Measurements from ENCODE around the gene CLDN5.

CLDN5 gene

GRCh38 chr22:19478901-19479354, 45.3 kb downstream of the CLDN5 start, which contains the start of gene UFD1 (continued):
- TF ChIP-seq ZNF513 (tag by site-specific recombination; IDR thresholded peaks at IDR 0.05) (0 out of 2 replicates have a peak, but pooled peaks have one; percentile 13), BCL11B (tag by site-specific recombination; IDR thresholded peaks at IDR 0.05; ENCODE audit: low read depth) (no peak), SETDB1 (IDR thresholded peaks at IDR 0.05; ENCODE audit: insufficient read length, low read length) (no peak), ZNF423 (tag by site-specific recombination; IDR thresholded peaks at IDR 0.05) (no peak), ZNF394 (tag by site-specific recombination; IDR thresholded peaks at IDR 0.05; ENCODE audit: borderline replicate concordance) (no peak), MZF1 (tag by site-specific recombination; IDR thresholded peaks at IDR 0.05; ENCODE audit: borderline replicate concordance) (no peak), REPIN1 (tag by site-specific recombination; IDR thresholded peaks at IDR 0.05; ENCODE audit: low read depth) (no peak), ZNF433 (tag by site-specific recombination; IDR thresholded peaks at IDR 0.05; ENCODE audit: low read depth) (no peak), ZNF571 (tag by site-specific recombination; IDR thresholded peaks at IDR 0.05) (no peak), REST (tag by site-specific recombination; IDR thresholded peaks at IDR 0.05) (no peak), KLF1 (tag by site-specific recombination; IDR thresholded peaks at IDR 0.05) (peak; percentile 32; the same call in 1 of the 2 replicates), ZNF341 (tag by site-specific recombination; IDR thresholded peaks at IDR 0.05; ENCODE audit: low read depth) (peak; percentile 80), ZNF184 (tag by site-specific recombination; IDR thresholded peaks at IDR 0.05) (no peak), ZNF776 (tag by site-specific recombination; IDR thresholded peaks at IDR 0.05; ENCODE audit: borderline replicate concordance) (no peak), ZNF221 (tag by site-specific recombination; IDR thresholded peaks at IDR 0.05; ENCODE audit: borderline replicate concordance) (no peak), ZNF544 (tag by site-specific recombination; IDR thresholded peaks at IDR 0.05) (no peak), BCL11A (tag by site-specific recombination; IDR thresholded peaks at IDR 0.05; ENCODE audit: low read depth) (no peak), ZNF426 (tag by site-specific recombination; IDR thresholded peaks at IDR 0.05) (no peak), ZNF610 (tag by site-specific recombination; IDR thresholded peaks at IDR 0.05; ENCODE audit: borderline replicate concordance) (peak; percentile 66; the same call in 1 of the 2 replicates), ZNF155 (tag by site-specific recombination; IDR thresholded peaks at IDR 0.05) (no peak)
- TF ChIP-seq, protein P1, sequence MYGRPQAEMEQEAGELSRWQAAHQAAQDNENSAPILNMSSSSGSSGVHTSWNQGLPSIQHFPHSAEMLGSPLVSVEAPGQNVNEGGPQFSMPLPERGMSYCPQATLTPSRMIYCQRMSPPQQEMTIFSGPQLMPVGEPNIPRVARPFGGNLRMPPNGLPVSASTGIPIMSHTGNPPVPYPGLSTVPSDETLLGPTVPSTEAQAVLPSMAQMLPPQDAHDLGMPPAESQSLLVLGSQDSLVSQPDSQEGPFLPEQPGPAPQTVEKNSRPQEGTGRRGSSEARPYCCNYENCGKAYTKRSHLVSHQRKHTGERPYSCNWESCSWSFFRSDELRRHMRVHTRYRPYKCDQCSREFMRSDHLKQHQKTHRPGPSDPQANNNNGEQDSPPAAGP (tag by site-specific recombination; IDR thresholded peaks at IDR 0.05) = 0 out of 2 replicates have a peak, but pooled peaks have one; percentile 59
- TF ChIP-seq, protein P2, sequence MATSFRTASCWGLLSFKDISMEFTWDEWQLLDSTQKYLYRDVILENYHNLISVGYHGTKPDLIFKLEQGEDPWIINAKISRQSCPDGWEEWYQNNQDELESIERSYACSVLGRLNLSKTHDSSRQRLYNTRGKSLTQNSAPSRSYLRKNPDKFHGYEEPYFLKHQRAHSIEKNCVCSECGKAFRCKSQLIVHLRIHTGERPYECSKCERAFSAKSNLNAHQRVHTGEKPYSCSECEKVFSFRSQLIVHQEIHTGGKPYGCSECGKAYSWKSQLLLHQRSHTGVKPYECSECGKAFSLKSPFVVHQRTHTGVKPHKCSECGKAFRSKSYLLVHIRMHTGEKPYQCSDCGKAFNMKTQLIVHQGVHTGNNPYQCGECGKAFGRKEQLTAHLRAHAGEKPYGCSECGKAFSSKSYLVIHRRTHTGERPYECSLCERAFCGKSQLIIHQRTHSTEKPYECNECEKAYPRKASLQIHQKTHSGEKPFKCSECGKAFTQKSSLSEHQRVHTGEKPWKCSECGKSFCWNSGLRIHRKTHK (tag by site-specific recombination; IDR thresholded peaks at IDR 0.05) = no peak
- TF ChIP-seq, protein P3, sequence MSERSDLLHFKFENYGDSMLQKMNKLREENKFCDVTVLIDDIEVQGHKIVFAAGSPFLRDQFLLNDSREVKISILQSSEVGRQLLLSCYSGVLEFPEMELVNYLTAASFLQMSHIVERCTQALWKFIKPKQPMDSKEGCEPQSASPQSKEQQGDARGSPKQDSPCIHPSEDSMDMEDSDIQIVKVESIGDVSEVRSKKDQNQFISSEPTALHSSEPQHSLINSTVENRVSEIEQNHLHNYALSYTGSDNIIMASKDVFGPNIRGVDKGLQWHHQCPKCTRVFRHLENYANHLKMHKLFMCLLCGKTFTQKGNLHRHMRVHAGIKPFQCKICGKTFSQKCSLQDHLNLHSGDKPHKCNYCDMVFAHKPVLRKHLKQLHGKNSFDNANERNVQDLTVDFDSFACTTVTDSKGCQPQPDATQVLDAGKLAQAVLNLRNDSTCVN (tag by site-specific recombination; optimal IDR thresholded peaks at IDR 0.05) = no peak
- TF ChIP-seq, protein P4, sequence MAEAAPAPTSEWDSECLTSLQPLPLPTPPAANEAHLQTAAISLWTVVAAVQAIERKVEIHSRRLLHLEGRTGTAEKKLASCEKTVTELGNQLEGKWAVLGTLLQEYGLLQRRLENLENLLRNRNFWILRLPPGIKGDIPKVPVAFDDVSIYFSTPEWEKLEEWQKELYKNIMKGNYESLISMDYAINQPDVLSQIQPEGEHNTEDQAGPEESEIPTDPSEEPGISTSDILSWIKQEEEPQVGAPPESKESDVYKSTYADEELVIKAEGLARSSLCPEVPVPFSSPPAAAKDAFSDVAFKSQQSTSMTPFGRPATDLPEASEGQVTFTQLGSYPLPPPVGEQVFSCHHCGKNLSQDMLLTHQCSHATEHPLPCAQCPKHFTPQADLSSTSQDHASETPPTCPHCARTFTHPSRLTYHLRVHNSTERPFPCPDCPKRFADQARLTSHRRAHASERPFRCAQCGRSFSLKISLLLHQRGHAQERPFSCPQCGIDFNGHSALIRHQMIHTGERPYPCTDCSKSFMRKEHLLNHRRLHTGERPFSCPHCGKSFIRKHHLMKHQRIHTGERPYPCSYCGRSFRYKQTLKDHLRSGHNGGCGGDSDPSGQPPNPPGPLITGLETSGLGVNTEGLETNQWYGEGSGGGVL (tag by site-specific recombination; IDR thresholded peaks at IDR 0.05) = no peak
- TF ChIP-seq, protein P5, sequence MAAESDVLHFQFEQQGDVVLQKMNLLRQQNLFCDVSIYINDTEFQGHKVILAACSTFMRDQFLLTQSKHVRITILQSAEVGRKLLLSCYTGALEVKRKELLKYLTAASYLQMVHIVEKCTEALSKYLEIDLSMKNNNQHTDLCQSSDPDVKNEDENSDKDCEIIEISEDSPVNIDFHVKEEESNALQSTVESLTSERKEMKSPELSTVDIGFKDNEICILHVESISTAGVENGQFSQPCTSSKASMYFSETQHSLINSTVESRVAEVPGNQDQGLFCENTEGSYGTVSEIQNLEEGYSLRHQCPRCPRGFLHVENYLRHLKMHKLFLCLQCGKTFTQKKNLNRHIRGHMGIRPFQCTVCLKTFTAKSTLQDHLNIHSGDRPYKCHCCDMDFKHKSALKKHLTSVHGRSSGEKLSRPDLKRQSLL (tag by site-specific recombination; IDR thresholded peaks at IDR 0.05) = no peak; the same call in 1 of the 2 replicates
- TF ChIP-seq, protein P6, sequence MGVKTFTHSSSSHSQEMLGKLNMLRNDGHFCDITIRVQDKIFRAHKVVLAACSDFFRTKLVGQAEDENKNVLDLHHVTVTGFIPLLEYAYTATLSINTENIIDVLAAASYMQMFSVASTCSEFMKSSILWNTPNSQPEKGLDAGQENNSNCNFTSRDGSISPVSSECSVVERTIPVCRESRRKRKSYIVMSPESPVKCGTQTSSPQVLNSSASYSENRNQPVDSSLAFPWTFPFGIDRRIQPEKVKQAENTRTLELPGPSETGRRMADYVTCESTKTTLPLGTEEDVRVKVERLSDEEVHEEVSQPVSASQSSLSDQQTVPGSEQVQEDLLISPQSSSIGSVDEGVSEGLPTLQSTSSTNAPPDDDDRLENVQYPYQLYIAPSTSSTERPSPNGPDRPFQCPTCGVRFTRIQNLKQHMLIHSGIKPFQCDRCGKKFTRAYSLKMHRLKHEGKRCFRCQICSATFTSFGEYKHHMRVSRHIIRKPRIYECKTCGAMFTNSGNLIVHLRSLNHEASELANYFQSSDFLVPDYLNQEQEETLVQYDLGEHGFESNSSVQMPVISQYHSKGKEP (tag by site-specific recombination; IDR thresholded peaks at IDR 0.05) = peak; percentile 20; the same call in 1 of the 2 replicates
